Renal cortical epithelial cell (primary cell): Measurements from ENCODE around the gene ATF5. TPM values are rescaled to one million over a fixed set of nuclear protein-coding genes. Genes with fewer than 3 reads are reported as not detected.
A peak's percentile ranks its signal among the peaks of the same experiment; 100 is the strongest.
"Not testable (repeated sequence)": the region's sequence is repeated elsewhere in the genome, so short reads cannot be mapped to it uniquely, and the experiment has no call there.

Source experiments
- DNase-seq: peaks from one replicate; pipeline ENCODE4 v3.0.0-alpha.2; 2011; ENCODE audit warnings: low read depth
- total RNA-seq: library from RNA; depleted of rRNA; stranded (reverse); fragments of >200 nt; gene quantifications from 2 replicates; pipeline ENCODE4 v1.2.3, GENCODE V29; 2014

The ATF5 gene
- total RNA-seq, 1 donor from 2014 or later: 8.7 TPM

GRCh38 chr19:49949742-49950589 lies 21.0 kb downstream of the ATF5 start:
- DNase-seq: no peak

DNA sequence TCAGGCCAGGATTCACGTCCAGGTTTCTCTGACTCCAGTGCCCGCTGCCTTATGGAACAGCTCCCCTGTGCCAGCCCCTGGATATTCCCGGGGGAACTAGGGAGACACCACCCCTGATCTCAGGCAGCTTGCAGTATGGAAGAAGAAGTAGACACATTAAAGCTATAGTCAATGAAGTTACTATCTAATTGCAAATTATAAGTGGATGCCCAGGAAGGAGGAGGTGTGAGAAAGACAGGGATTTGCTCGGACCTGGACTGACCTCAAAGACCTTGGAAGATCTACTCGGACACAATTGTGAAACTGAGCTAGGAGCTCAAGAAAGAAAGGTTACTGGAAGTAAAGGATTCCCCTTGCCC lies 21.6 kb downstream of the ATF5 start:
- no peak for DNase-seq

- DNase-seq: no peak
Observed at GRCh38 chr19:49950956-49951526, 22.0 kb downstream of the ATF5 start.

- DNase-seq: no peak
Observed at GRCh38 chr19:49951806-49952478, 22.9 kb downstream of the ATF5 start.

DNA sequence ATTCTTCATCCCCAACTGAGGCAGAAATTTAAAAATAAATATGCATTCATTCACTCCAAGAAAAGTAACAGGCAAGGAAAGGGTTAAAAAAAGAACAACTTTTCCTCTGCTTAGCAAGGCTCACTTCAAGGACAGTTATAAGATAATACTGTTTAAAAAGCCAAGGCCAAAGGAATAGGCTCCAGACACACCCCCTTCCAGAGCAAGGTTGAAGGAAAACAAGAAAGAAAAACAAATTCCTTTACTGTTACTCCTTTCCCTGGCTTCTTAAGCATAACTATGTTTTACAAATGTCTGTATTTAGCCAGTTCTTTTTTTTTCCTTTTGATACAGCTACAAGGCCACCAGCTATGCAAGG lies 23.5 kb downstream of the ATF5 start:
- no peak for DNase-seq

DNA sequence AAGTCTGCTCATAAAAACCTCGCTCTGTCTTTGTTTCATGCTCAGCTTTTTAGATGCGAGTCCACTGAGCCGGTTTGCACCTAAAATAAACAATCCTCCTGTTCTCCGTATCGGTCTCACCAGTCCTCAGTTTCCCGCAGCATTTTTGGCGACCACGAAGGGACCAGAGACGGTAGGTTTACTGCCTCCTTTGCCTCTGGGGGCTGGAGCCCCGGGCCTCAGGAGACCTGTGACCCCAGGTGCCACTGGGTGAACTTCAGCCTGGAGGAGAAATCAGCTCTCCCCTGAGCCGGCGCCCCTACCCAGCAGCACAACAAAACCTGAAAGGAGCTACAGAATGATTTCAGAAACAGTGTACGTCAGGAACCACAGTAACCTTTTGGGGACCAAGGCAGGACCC lies 23.9 kb downstream of the ATF5 start:
- no peak for DNase-seq

GRCh38 chr19:49953416-49953815 lies 24.4 kb downstream of the ATF5 start:
- no peak for DNase-seq

DNA sequence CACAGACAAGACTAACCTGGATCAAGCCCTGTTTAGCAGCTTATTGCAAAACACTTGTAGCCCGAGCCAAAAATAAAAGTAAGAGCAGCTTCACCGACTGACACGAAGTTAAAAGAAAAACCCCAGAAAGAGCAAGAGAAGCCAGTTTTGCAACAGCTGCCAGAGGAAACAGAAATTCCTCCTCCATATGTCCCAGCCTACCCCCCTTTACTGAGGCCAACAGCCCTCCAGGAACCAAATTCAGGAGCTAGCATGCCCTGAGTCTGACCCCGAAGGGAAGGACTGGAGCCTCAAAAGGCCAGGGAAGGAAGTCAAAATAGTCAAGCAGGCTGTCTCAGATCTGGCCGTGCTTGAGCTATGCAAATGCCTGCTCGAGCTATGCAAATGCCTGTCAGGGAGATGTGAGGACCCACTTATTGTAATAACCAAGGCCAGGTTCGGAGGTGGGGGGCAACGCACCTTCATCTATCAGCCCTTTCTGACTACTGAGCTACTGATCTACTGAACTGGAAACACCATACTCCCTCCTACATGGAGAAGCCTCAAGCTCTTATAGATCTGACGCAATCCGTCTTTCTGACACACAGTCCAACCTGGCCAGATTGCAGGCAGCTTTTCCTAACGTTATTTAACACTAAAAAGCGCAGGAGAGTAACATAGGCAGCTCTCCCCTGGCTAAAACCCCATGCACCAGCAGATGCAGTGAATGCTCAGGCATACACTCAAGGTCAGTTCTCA lies 25.3 kb downstream of the ATF5 start:
- no peak for DNase-seq

DNA sequence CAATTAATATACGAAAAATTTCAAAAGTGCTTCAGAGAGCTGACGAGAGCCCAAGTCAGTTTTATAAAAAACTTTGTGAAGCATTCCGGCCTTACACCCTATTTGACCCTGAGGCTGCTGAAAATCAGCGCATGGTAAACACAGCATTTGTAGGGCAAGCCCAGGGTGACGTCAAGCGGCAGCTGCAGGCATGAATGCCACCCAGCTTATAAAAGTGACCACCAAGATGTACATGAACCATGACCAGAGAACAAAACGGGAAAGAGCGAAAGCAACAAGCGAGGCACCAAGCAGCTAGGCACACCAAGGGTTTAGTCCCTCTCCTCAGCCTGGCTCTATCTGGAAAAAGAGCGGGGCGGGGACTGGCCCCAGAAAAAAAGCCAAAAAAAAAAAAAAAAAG lies 25.9 kb downstream of the ATF5 start:
- peak; percentile 15 for DNase-seq

DNA sequence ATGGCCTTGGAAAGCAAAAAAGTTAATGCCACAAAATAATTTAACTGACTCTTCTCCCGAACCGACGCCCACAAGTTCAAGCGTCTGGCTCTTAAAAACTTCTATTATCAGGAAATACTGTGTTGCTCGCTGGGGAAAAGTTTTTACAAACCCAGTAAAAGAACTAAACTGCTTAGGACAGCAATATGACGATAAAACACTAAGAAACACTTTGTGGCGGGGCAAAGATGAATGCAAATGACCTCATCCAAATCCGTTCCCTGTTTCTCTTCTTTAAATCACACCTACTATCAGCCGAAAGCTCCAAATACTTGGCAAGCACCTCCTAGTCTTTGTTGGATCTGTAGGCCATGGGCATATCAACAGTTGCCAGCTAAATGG lies 27.1 kb downstream of the ATF5 start:
- DNase-seq: no peak

DNA sequence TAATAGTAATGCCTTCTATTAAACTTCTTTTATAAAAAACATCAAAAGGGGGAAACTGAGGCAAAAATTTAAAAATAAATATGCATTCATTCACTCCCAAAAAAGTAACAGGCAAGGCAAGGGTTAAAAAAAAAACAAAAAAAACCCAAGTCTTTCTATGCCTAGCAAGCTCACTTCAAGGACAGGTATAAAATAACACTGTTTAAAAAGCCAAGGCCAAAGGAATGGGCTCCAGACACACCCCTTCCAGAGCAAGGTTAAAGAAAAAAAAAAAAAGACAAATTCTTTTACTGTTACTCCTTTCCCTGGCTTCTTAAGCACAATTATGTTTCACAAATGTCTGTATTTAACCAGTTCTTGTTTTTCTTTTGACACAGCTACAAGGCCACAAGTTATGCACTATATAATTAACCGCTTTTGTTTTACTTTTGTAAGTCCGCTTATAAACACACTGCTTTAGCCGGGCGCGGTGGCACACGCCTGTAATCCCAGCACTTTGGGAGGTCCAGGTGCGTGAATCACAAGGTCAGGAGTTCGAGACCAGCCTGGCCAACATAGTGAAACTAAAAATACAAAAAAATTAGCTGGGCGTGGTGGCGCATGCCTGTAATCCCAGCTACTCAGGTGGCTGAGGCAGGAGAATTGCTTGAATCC lies 28.4 kb downstream of the ATF5 start:
- no peak for DNase-seq

- not testable (repeated sequence) for DNase-seq
Observed at GRCh38 chr19:49958144-49958543, 29.1 kb downstream of the ATF5 start.

- DNase-seq: not testable (repeated sequence)
Observed at GRCh38 chr19:49958596-49958995, 29.6 kb downstream of the ATF5 start.

DNA sequence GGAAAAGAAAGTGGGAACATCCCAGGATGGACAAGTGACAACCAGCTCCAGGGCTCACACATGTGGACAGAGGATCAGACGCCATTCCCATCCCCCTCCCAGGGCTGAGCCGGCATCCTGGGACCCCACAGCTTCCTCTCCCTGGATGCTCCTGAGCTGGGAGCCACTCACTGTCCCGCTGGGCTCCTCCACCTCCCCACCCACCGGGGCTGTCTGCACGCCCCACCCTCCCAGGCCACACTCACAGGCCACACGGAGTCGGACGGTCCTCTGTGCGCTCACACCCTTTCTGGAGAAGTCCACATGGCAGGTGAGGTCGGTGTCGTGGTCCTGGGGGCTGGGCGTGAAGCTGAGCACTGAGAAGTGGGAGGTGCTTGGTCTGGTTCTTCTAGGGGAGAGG lies 30.9 kb downstream of the ATF5 start:
- not testable (repeated sequence) for DNase-seq

DNA sequence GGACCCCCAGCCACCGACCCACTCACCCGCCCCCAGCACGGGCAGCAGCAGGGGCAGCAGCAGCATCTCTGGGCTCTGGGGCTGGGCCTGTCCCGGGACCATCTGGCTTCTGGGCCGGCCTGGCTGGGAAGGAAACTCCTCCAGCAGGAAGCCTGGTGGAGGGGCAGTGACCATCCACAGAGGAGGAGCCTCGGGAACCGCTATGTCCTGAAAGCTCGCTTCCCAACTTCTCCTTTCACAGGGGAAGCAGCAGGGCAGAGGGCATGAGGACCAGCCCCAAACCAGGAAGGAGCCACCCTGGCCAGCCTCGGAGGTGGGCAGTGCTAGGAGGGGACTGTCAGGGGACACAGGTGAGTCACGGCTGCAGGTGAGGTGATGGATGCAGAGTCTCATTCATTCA lies 32.0 kb downstream of the ATF5 start, which contains the start of gene SIGLEC11:
SIGLEC11 (minus strand) TSS at position 193 of the 400 bp plus-strand sequence; CDS start at position 102, 91 bp downstream.
- DNase-seq: not testable (repeated sequence)

- DNase-seq: no peak
Observed at GRCh38 chr19:49968279-49968922, 39.4 kb downstream of the ATF5 start.

GRCh38 chr19:49969355-49969754 lies 40.4 kb downstream of the ATF5 start:
- DNase-seq: not testable (repeated sequence)

- no peak for DNase-seq
Observed at GRCh38 chr19:49971991-49972411, 43.0 kb downstream of the ATF5 start.

DNA sequence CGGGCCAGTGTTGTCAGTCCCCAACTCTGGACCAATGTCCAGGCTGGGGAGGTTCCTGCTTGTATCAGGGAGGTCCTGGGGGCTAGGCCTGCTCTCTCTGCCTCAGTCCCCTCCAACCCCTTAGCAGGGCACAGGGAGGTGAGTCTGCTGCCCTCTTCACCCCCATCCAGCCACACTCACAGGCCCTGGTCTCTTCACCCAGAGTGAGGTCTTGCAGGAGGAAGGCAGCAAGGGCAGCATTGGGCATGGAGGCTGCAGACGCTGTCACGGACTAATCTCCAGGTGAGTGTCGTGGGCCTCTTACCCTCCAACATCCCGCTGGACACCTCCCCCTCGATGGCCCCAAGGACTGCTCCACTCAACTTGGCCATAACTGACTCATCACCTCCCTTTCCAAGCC lies 43.8 kb downstream of the ATF5 start:
- no peak for DNase-seq

DNA sequence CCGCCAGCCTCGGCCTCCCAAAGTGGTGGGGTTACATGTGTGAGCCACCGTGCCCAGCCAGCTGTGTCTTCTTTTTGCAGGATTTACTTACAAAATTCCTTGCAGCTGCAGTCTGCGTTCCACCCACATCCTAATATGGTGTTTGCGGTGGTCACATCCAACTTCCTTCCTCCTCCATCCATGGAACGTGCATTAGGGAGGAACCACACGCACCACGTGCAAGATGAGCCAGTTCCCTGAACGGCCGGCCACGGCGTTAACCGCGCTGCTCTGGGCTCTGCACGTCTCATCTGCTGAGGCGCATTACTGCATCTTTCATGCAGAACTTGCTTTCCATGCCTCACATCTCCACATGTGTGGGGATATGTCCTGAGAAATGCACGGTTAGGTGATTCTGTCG lies 45.0 kb downstream of the ATF5 start:
- no peak for DNase-seq

- no peak for DNase-seq
Observed at GRCh38 chr19:49975051-49975450, 46.0 kb downstream of the ATF5 start.
